Measurements from ENCODE around the gene PTPN14.

GRCh38 chr1:214413315-214413714, 138.1 kb downstream of the PTPN14 start:
- no peak for TF ChIP-seq POLR2A (IDR thresholded peaks at IDR 0.05)
- no peak for TF ChIP-seq CTCF (IDR thresholded peaks at IDR 0.05)
